Effector memory CD4-positive, alpha-beta T cell (primary cell): ENCODE data around the gene HDLBP.
"Not testable (repeated sequence)": the region's sequence is repeated elsewhere in the genome, so short reads cannot be mapped to it uniquely, and the experiment has no call there.

ENCODE experiments used
- DNase-seq, 3 donors: peaks; one replicate each; pipeline ENCODE4 v3.0.0-alpha.2; 2020
- H3K27ac ChIP-seq: 2 replicates; pipeline ENCODE4 v1.7.0; 2013; ENCODE audit warnings: mild to moderate bottlenecking, low read length, moderate library complexity; ENCODE audit not compliant: insufficient read depth, poor library complexity, severe bottlenecking
- H3K27me3 ChIP-seq: replicated peaks from 2 replicates; pipeline ENCODE4 v1.7.0; 2013; ENCODE audit warnings: mild to moderate bottlenecking, low read length; ENCODE audit not compliant: insufficient read depth, control insufficient read depth, poor library complexity, severe bottlenecking
- H3K36me3 ChIP-seq: 2 replicates; pipeline ENCODE4 v1.7.0; 2013; ENCODE audit warnings: mild to moderate bottlenecking, low read length, moderate library complexity; ENCODE audit not compliant: control insufficient read depth, insufficient read depth
- H3K4me1 ChIP-seq: 2 replicates; pipeline ENCODE4 v1.7.0; 2013; ENCODE audit warnings: low read length, mild to moderate bottlenecking; ENCODE audit not compliant: control insufficient read depth, insufficient read depth, poor library complexity, severe bottlenecking
- H3K4me3 ChIP-seq: 2 replicates; pipeline ENCODE4 v1.7.0; 2013; ENCODE audit warnings: low read length, low read depth, mild to moderate bottlenecking; ENCODE audit not compliant: insufficient read depth, poor library complexity, severe bottlenecking
- H3K9me3 ChIP-seq: 2 replicates; pipeline ENCODE4 v1.7.0; 2013; ENCODE audit warnings: mild to moderate bottlenecking, low read length, moderate library complexity; ENCODE audit not compliant: control insufficient read depth

HDLBP gene

DNA sequence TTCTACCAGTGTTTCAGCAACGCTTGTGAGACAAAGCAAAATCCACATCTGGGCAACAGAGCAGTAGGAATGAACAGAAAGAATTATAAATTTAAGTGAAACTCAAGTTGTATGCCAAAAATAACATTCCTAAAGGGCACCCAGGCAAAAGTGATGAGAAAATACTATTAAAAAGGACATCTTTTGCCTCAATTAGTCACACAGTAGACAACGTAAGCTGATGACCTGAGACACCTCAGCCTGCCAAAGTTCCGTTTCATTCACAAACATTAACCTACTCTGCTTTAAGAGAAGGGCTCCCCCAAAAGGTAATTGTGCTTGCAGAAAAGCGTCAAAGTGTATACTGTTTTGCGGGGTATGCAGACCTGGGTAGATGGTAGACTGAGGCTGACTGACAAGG, 7.2 kb downstream of the HDLBP start:
- Histone ChIP-seq H3K36me3 (no peaks in the 10 kb centered on the region), H3K27me3 (no peaks in the 10 kb centered on the region), H3K4me1 (peaks cover 29% of the 10 kb centered on the region), H3K4me3 (no peak overlapping the region), H3K9me3 (no peaks in the 10 kb centered on the region), H3K27ac (no peak overlapping the region)
- no peak for DNase-seq

DNA sequence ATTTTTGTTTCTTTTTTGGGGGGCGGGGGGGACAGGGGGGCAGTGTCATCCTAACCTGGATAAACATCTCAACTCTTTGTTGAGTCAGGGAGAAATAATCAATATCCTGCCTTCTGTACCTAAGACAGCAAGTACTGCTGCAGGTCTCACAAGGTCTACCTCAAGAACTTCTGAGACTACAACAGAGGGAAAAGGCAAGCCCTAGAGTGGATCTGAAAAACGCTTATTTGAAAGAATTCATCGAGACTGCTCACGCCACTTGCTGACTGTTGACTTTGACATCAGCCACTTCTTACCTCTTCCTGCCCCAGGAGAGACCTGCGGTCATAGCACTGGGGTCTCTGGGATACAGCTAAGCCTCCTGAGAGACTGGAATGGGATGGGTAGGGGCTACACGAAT, 8.4 kb downstream of the HDLBP start:
- no peaks in the 10 kb centered on the region for H3K36me3 ChIP-seq
- peaks cover 29% of the 10 kb centered on the region for H3K4me1 ChIP-seq
- H3K27ac ChIP-seq = peak overlapping the region; percentile 15
- H3K4me3 ChIP-seq = no peak overlapping the region
- DNase-seq = no peak
- no peaks in the 10 kb centered on the region for H3K27me3 ChIP-seq
- no peaks in the 10 kb centered on the region for H3K9me3 ChIP-seq

DNA sequence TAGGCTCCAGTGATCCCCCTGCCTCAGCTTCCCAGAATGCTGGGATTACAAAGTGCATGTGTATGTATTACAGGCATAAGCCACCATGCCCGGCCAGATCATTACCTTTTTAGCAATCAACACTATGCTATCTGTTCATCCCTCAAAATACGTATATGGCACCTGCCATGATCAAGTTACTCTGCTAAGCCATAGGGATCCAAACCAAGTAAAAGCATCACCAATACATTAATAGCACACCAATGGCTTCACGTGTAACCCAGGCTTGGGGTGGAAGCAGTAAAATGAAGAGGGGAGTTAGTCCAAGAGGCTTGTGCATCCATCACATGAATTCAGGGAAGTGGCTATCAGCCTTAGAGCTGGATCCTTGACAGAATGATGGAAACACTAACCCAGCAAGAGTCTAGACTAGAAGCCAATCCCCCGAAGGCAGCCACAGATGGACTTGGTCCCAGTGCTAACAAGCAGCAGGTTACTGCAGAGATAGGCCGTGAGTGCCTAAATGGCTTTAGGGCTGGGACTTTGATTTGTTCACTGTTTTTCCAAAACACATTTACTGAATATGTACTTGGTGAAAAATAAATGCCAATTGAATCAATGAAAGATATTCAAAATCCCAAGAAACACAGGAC, 11.3 kb downstream of the HDLBP start:
- no peaks in the 10 kb centered on the region for H3K36me3 ChIP-seq

DNA sequence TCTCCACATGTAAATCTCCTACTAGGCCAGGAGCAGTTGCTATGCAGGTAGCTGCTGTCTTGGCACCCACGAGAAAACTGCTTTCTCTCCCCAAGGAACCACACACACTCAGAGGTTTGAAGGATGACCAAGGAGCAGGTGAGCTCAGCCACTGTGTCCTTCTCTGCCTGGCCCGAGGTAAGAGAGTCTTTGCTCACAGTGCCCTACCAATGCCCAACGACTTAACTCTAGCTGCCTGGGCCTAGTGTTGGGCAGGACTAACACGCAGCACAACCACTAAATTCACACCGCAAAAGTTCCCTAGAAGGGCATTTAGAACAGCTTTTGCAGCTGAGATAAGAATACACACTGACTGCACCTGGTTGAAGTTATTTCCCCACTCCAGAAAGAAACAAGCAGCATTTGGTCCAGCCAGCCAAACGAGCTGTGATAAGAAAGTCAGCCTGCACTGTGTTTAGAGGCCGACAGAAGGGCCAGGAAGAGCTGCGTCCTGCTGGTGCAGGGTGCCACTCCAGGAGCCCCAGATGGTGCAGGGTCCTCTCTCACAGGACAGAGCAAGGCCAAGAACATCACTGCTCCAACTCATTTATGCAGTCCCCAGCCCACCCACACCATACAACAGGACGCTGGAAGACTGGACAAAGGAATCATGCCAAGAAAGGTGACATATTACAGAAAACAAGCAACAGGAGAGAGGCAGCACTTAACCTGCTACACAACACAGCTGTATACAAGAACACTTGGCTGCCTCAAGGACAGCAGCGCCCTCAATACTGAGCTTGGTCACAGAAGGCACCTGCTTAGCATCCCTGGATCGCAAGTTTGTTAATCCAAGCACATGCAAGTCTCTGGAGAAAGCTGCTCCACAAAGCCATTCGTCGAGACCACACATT, 12.5 kb downstream of the HDLBP start:
- Histone ChIP-seq H3K9me3 (no peaks in the 10 kb centered on the region), H3K36me3 (no peaks in the 10 kb centered on the region), H3K27ac (no peak overlapping the region), H3K27me3 (no peaks in the 10 kb centered on the region), H3K4me1 (peaks cover 12% of the 10 kb centered on the region), H3K4me3 (no peak overlapping the region)
- DNase-seq = no peak

More for the DNA sequence above, 11.3 kb downstream of the HDLBP start:
- DNase-seq = no peak
- Histone ChIP-seq H3K27ac (no peak overlapping the region), H3K9me3 (no peaks in the 10 kb centered on the region), H3K27me3 (no peaks in the 10 kb centered on the region), H3K4me1 (peaks cover 15% of the 10 kb centered on the region), H3K4me3 (no peak overlapping the region)

DNA sequence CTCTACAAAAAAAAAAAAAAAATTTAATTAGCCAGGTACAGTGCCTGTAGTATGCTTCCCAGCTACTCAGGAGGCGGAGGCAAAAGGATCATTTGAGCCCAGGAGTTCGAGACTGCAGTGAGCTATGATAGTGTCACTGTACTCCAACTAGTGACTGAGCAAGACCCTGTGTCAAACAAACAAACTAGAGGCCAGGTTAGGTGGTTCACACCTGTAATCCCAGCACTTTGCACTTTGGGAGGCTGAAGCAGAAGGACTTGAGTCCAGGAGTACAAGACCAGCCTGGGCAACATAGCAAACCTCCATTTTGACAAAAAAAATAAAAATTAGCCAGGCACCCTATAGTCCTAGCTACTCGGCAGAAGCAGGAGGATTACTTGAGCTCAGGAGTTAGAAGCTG, 13.4 kb downstream of the HDLBP start:
- no peak overlapping the region for H3K4me3 ChIP-seq
- H3K27ac ChIP-seq = no peak overlapping the region
- H3K27me3 ChIP-seq = no peaks in the 10 kb centered on the region
- H3K36me3 ChIP-seq = no peaks in the 10 kb centered on the region
- H3K9me3 ChIP-seq = no peaks in the 10 kb centered on the region
- DNase-seq = no peak
- peaks cover 12% of the 10 kb centered on the region for H3K4me1 ChIP-seq

DNA sequence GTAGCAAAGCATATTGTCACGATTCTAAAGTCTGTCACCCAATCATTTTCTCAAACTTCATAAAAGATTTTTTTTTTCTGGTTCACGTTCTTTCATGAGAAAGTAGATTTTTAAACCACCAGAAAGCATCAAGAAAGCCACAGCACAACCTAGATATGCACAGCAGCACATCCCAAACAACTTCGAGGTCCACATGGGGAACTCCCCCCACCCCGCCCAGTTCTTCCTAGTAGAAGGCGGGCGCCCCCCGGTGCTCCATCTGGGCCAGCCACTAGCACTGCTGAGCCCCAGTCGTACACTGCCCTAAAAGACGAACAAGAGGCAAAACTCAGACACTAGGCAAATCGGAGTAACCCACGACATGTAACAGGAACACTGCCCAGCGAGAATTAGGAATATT, 15.5 kb downstream of the HDLBP start:
- Histone ChIP-seq H3K4me1 (peaks cover 8% of the 10 kb centered on the region), H3K9me3 (no peaks in the 10 kb centered on the region), H3K27ac (no peak overlapping the region), H3K4me3 (no peak overlapping the region), H3K36me3 (no peaks in the 10 kb centered on the region), H3K27me3 (no peaks in the 10 kb centered on the region)
- DNase-seq = peak in 1 of 3 donors; percentile 16

DNA sequence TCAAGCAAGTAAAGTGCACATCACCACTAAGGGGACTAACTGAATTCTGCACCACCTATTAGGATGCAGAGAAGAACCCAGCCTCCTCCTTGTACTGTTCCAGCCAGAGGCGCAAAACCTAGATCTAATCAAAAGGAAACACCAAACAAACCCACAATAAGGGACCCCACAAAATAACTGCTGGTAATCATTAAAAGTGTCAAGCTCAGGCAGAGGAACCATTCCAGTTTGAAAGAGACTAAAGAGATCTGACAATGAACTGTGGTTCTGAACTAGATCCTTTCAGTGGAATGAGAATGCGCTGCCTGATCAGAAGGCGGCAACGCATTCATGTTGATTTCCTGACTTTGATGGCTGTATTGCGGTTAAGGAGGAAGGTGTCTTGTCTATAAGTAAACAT, 16.8 kb downstream of the HDLBP start:
- Histone ChIP-seq H3K27me3 (no peaks in the 10 kb centered on the region), H3K36me3 (no peaks in the 10 kb centered on the region), H3K9me3 (no peaks in the 10 kb centered on the region), H3K4me3 (peak overlapping the region; percentile 2), H3K27ac (no peak overlapping the region), H3K4me1 (peaks cover 6% of the 10 kb centered on the region)
- peak in 1 of 3 donors; percentile 13 for DNase-seq

DNA sequence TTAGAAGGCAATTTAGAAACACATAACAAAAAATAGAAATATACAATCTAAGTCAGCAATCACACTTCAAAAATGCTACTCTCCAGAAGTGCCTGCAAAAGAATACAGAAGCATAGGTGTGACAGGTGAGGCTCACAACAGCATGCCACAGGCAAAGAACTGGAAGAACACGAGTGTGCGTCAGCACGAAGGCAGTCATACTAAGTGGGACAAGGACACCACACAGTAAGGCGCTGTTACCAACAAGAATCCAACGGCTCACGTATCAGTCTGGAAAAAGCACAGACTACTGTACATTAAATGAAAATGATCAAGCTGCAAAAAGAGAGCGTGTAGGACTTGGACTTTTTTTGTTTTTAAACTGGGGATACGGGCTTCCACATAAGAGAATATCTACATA, 18.7 kb downstream of the HDLBP start:
- no peak for DNase-seq
- Histone ChIP-seq H3K36me3 (no peaks in the 10 kb centered on the region), H3K4me3 (no peak overlapping the region), H3K9me3 (no peaks in the 10 kb centered on the region), H3K4me1 (peaks cover 6% of the 10 kb centered on the region), H3K27me3 (no peaks in the 10 kb centered on the region), H3K27ac (no peak overlapping the region)

DNA sequence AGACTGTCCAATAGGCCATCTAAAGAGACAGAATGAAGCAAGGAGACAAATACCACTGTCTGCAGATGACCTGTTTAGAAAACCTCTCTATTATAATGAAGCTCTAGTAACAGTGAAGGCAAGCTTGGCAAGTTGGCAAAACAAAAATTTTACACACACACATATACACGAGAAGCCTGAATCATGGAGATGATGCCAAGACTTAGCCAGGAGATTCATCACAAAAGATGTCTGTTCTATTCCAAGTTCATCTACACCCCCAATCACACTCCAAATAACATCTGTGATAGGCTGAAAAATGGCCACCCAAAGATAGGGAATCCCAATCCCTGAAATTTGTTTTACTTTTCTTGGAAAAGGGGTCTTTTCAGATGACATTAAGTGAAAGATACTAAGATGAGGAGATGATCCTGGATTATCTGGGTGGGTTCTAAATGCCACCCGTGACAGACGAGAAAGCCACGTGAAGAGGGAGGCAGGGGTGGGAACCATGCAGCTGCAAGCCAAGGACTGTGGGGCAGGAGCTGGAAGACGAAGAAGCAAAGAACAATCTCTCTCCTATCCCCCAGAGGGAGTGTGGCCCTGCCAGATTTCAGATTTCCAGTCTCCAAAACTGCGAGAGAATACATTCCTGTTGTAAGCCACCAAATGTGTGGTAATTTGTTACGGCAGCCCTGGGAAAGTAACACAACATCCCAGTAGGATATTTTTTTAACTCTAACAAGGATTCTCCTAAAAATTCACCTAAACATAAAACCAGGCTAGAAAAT, 20.0 kb downstream of the HDLBP start:
- Histone ChIP-seq H3K9me3 (no peaks in the 10 kb centered on the region), H3K4me3 (no peak overlapping the region), H3K27me3 (no peaks in the 10 kb centered on the region), H3K4me1 (peaks cover 6% of the 10 kb centered on the region), H3K36me3 (no peaks in the 10 kb centered on the region), H3K27ac (no peak overlapping the region)
- no peak for DNase-seq

DNA sequence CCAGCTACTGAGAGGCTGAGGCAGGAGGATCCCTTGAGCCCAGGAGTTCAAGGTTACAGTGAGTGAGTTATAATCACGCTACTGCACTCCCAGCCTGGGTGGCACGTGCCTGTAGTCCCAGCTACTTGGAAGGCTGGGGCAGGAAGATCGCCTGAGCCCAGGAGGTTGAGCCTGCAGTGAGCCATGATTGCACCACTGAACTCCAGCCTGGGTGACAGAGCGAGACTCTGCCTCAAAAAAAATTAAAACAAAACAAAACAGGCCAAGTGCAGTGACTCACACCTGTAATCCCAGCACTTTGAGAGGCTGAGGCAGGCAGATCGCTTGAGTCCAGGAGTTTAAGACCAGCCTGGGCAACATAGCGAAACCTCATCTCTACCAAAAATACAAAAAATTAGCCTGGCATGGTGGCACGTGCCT, 22.1 kb downstream of the HDLBP start:
- not testable (repeated sequence) for H3K36me3 ChIP-seq, DNase-seq, H3K4me3 ChIP-seq, H3K4me1 ChIP-seq, H3K27ac ChIP-seq, H3K27me3 ChIP-seq, H3K9me3 ChIP-seq
